Measurements from ENCODE around the gene KPNA6. TPM values are rescaled to one million over a fixed set of nuclear protein-coding genes. Genes with fewer than 3 reads are reported as not detected.

KPNA6 gene
- total and polyA plus RNA-seq, 2 of the 4 experiments (the other 2 are of a cell fraction), result 27.0 to 50.7 TPM

GRCh38 chr1:32195972-32196823 is 88.3 kb downstream of the KPNA6 start (continued):
- no peak for TF ChIP-seq SMC3 (IDR thresholded peaks at IDR 0.05; ENCODE audit: low read depth, low read length)

DNA sequence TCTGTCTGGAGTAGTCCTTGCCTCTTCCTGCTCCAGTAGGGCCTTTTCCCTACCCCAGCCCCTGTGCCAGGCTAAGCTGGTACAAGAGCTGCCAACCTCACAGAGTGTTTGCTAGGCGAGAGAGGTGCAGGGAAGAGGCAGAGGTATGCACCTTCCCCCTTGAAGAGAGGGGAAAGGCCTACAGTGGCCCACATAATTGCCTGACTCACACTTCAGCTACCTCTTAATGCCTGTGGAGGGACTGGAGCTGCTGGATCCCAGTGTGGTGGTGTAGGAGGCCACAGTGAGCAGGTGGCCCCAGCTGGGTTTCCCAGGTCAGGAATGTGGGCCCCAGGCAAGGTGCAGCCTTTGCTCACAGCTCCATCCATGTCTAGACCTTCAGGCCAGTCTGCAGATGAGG is 89.2 kb downstream of the KPNA6 start:
- ChIA-PET CTCF (interaction anchor here (1.8 kb wide), 1 partner anchor 18 kb away, joined by 6 read pairs; no protein-coding TSS in a partner anchor), POLR2A (ENCODE audit: unreplicated experiment) (interaction anchor here (1.0 kb wide), 1 partner anchor 81 kb away, joined by 4 read pairs; no protein-coding TSS in a partner anchor)
- no peak overlapping the region for H3K4me2 ChIP-seq (ENCODE audit: low read depth, low read length)
- WGBS, 2 experiments (ENCODE audit: extremely low coverage in 2 of 2, insufficient read length in 1 of 2), result no CpG with 5 or more reads among the region's 1 CpG
- H3K4me1 ChIP-seq (ENCODE audit: control insufficient read depth, insufficient read depth, low read length), result peaks cover 31% of the 10 kb centered on the region
- no peak overlapping the region for H2BK5ac ChIP-seq (ENCODE audit: low read depth, low read length, poor library complexity, severe bottlenecking)
- dilution Hi-C loops (cut with HindIII; ENCODE audit: low sequenced_read_pairs, unreplicated experiment) (no loop called here), in situ Hi-C loops (cut with MboI; ENCODE audit: low sequenced_read_pairs) (no loop called here), intact Hi-C loops (cut with micrococcal nuclease) (no loop called here)
- H2BK120ac ChIP-seq (ENCODE audit: low read depth, low read length), result no peak overlapping the region
- H2BK15ac ChIP-seq (ENCODE audit: low read depth, low read length), result no peak overlapping the region
- H2AK9ac ChIP-seq (replicated peaks; ENCODE audit: low read depth, low read length, poor library complexity), result no peak overlapping the region
- no peaks in the 10 kb centered on the region for H3K27me3 ChIP-seq (ENCODE audit: control insufficient read depth, insufficient read depth, low read length)
- H3K18ac ChIP-seq (ENCODE audit: low read depth, low read length), result no peak overlapping the region
- no peak overlapping the region for H3K56ac ChIP-seq (ENCODE audit: extremely low read depth, insufficient read depth, low read length)
- ATAC-seq (ENCODE audit: low read depth) (no peak), DNase-seq (no peak)
- 0 out of 2 replicates have a peak, but pooled peaks cover 12% of the 10 kb centered on the region for H4K20me1 ChIP-seq (ENCODE audit: insufficient read depth, low read length)
- H2BK20ac ChIP-seq (ENCODE audit: low read depth, low read length), result no peak overlapping the region
- H3K9me1 ChIP-seq (ENCODE audit: insufficient read depth, low read length), result peaks cover 16% of the 10 kb centered on the region; the same call in 1 of the 2 replicates
- no peak overlapping the region for H4K5ac ChIP-seq (ENCODE audit: low read depth, low read length)
- H3K23ac ChIP-seq (ENCODE audit: low read depth, low read length), result no peak overlapping the region
- H3K79me1 ChIP-seq (ENCODE audit: low read depth in 1 of 2, low read length in 2 of 2), result peaks cover 14 to 67% of the 10 kb centered on the region in 2 experiments; a peak in 3 of 4 replicates
- H3K4me3 ChIP-seq (ENCODE audit: insufficient read depth, low read depth, low read length), result no peak overlapping the region
- H3K36me3 ChIP-seq (ENCODE audit: control insufficient read depth, insufficient read depth, low read length), result peaks cover 61% of the 10 kb centered on the region
- no TSS peak for BruUV-seq (replicated peaks)
- H3K14ac ChIP-seq (replicated peaks; ENCODE audit: low read depth, low read length), result no peak overlapping the region
- H3K9ac ChIP-seq (ENCODE audit: low read depth, low read length), result no peak overlapping the region
- no peak overlapping the region for H3K4ac ChIP-seq (ENCODE audit: low read depth, low read length)
- no peak overlapping the region for H4K8ac ChIP-seq (ENCODE audit: low read depth in 2 of 2, low read length in 2 of 2)
- no peaks in the 10 kb centered on the region for H3K9me3 ChIP-seq (ENCODE audit: control insufficient read depth, insufficient read depth, low read length)
- no peak overlapping the region for H3K27ac ChIP-seq (ENCODE audit: insufficient read depth, low read length)
- H2AFZ ChIP-seq (replicated peaks; ENCODE audit: low read length, poor library complexity), result no peak overlapping the region
- no peak overlapping the region for H4K91ac ChIP-seq (ENCODE audit: insufficient read depth, low read depth, low read length)
- TF ChIP-seq NFE2L2 (IDR thresholded peaks at IDR 0.05; ENCODE audit: low read depth, low read length) (no peak), POLR2A (IDR thresholded peaks at IDR 0.05; ENCODE audit: low read depth, low read length) (peak; percentile 22; the same call in 1 of the 2 replicates)
- H2AK5ac ChIP-seq (ENCODE audit: low read depth, low read length), result no peak overlapping the region

Measured in IMR-90 (cell line).